Dermis blood vessel endothelial cell (primary cell): ENCODE results near the gene SETD5. TPM values are rescaled to one million over a fixed set of nuclear protein-coding genes. Genes with fewer than 3 reads are reported as not detected.
A peak's percentile ranks its signal among the peaks of the same experiment; 100 is the strongest.

Source experiments
- DNase-seq: peaks from one replicate; pipeline ENCODE4 v3.0.0; 2010
- total RNA-seq: library from RNA; depleted of rRNA; stranded (reverse); fragments of >200 nt; gene quantifications from 2 replicates; pipeline ENCODE4 v1.2.3, GENCODE V29; 2014

The SETD5 gene
- total RNA-seq, 1 donor from 2014 or later = 48.0 TPM

GRCh38 chr3:9412293-9412692 is 14.9 kb downstream of the SETD5 start:
- DNase-seq = no peak

- no peak for DNase-seq
Measured at GRCh38 chr3:9414826-9415225, 17.4 kb downstream of the SETD5 start.

- no peak for DNase-seq
Measured at GRCh38 chr3:9415485-9416138, 18.2 kb downstream of the SETD5 start.

- DNase-seq = no peak
Measured at GRCh38 chr3:9416139-9416780, 18.8 kb downstream of the SETD5 start.

- DNase-seq = peak; percentile 75
Measured at GRCh38 chr3:9420850-9421549, 23.6 kb downstream of the SETD5 start.

GRCh38 chr3:9422712-9423424 is 25.5 kb downstream of the SETD5 start:
- peak; percentile 98 for DNase-seq

- DNase-seq = no peak
Measured at GRCh38 chr3:9428411-9428810, 31.0 kb downstream of the SETD5 start.

GRCh38 chr3:9430733-9431132 is 33.3 kb downstream of the SETD5 start:
- DNase-seq = no peak

GRCh38 chr3:9433627-9434521 is 36.5 kb downstream of the SETD5 start:
- no peak for DNase-seq

GRCh38 chr3:9435316-9435715 is 37.9 kb downstream of the SETD5 start:
- no peak for DNase-seq

- no peak for DNase-seq
Measured at GRCh38 chr3:9439331-9439730, 41.9 kb downstream of the SETD5 start.

- DNase-seq = no peak
Measured at GRCh38 chr3:9441501-9442221, 44.2 kb downstream of the SETD5 start.

GRCh38 chr3:9448071-9448470 is 50.7 kb downstream of the SETD5 start:
- no peak for DNase-seq

GRCh38 chr3:9448643-9449042 is 51.2 kb downstream of the SETD5 start:
- DNase-seq = no peak

- no peak for DNase-seq
Measured at GRCh38 chr3:9450126-9450525, 52.7 kb downstream of the SETD5 start.

- no peak for DNase-seq
Measured at GRCh38 chr3:9450991-9451390, 53.6 kb downstream of the SETD5 start.

- DNase-seq = no peak
Measured at GRCh38 chr3:9452417-9452816, 55.0 kb downstream of the SETD5 start.

- peak; percentile 63 for DNase-seq
Measured at GRCh38 chr3:9455596-9456131, 58.2 kb downstream of the SETD5 start.

- DNase-seq = no peak
Measured at GRCh38 chr3:9467451-9467850, 70.0 kb downstream of the SETD5 start.

- no peak for DNase-seq
Measured at GRCh38 chr3:9468460-9468859, 71.0 kb downstream of the SETD5 start.

GRCh38 chr3:9469986-9470385 is 72.6 kb downstream of the SETD5 start:
- DNase-seq = no peak
